Hematopoietic multipotent progenitor cell treated with erythropoietin and hydrocortisone succinate and interleukin-3 and kit ligand, for 4 days (in vitro differentiated cells): ENCODE results near the gene ETV1.

Experiments
- DNase-seq: peaks from one replicate; pipeline ENCODE4 v3.0.0-alpha.2; 2015

ETV1 gene

DNA sequence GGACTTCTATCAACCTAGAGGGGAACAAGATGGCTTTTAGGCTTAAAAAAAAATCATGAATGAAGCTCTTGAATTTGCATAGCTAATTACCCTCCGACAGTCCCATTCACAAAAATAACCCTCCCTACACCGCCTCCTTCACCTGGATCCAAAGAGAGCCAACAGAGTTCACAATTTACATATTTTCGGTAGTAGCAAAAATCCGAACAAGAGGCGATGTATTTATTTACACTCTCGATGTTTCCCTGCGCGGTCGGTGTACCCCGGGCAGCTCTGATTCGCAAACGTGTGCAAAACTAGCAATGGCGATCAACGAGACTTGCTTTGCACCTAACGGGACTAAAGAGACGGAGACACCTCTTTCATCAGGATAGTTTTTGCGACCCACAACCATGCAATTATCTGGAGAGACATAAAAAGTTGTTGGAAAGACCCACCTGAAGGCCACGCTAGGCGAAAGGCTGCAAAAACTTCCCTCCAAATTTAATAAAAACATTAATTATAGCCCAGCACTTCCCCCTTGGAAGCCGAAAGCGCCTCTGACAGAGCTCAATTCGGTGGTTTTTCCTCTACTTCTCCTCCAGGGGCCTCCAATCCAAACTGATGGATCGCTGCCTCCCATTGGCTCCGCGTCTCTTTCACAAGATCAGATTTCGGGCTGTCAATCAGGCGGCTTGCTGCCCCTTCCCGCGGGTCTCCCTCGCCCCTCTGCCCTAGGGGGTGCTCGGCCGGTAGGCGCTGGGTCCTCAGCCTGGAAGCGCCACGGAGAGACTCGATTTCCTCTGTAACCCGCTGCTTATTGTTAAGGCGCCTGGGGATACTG lies at the start of gene ETV1:
ETV1 (minus strand) TSS at position 541 of the 823 bp plus-strand sequence. CDS start 614 bp downstream, outside the sequence.
- peak; percentile 74 for DNase-seq

GRCh38 chr7:14024406-14024805 lies 34.9 kb upstream of the ETV1 start:
- no peak for DNase-seq

GRCh38 chr7:14023838-14024237 lies 34.4 kb upstream of the ETV1 start:
- DNase-seq, result no peak

DNA sequence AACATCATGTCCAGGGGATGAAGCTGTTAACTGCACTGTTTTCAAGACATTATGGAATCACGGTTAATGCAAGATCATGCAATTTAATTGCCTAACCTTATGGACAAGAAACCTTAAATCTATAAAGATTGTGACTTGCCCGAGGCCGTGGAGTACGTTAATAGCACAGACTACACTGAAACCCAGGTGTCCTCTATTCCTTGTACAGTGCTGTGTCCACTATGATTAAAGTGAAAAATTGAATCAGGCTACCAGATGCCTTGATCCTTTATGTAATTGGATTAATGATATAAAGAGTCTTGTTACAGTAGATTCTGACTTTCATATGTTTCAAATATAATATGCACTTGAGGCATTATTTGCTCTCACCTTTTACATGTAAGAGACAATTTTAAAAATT lies 33.9 kb upstream of the ETV1 start:
- DNase-seq, result no peak

GRCh38 chr7:14021069-14021468 lies 31.6 kb upstream of the ETV1 start:
- no peak for DNase-seq

DNA sequence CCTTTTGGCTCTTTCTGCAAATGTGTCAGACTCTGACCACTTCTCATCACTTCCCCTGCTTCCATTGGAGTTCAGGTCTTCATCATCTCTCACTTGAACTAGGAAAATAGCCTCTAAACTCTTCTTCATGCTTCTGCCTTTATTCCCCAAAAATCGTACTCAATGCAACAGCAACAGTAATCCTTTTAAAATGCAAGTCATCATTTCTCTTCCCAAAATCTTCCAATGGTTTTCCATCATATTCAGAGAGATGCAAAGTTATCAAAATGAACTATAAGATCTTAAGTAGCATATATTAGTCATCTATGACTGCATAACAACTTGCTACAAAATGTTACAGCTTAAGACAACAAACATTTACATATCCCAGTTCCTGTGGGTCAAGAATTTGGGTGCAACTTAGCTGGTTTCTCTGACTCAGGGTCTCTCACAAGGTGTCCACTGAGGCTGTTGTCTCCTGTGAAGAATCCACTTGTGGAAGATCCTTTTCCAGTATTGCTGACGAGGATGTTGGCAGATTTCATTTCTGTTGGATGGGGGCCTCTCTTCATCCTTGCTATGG lies 31.0 kb upstream of the ETV1 start:
- no peak for DNase-seq

DNA sequence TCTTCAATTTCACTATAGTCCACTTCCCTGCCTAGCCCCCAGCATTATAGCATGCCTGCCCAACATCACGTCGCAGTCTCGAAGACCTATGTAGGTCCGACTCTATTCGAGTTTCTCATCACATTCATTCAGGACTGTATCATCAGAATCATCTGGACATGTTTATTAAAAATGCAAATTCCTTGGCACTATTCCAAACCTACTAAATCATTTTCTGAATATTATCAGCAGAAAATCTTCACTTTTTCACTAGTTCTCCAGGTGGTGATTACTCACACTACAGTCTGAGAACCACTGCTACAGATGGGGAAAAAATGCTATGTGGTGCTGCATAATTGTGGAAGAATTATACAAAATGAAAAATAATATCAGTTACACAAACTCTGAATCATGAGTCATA lies 29.3 kb upstream of the ETV1 start:
- no peak for DNase-seq

- no peak for DNase-seq
These were observed 27.5 kb upstream of the ETV1 start for GRCh38 chr7:14016950-14017349.

- no peak for DNase-seq
These were observed 24.4 kb upstream of the ETV1 start for GRCh38 chr7:14013898-14014297.

- DNase-seq, result no peak
These were observed 20.3 kb upstream of the ETV1 start for GRCh38 chr7:14009453-14010418.

DNA sequence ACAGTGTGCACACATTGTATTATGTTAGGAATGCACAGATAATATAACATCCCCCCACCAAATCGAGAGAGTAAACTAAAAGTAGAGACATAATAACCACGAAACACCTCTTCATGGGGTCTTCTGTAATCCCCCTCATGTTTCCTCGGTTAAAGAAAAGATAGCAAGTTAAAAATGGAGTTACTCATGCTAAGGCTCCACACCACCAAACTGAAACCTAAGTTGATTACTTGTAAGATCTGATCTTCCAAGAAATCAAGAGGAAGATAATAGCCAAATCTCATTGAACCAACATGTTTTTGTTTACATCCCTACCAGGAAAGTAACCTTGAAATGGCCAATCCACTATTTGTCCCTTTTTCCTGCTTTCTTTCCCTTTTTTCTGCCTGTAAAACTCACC lies 11.7 kb upstream of the ETV1 start:
- DNase-seq, result no peak

GRCh38 chr7:14000247-14000646 lies 10.8 kb upstream of the ETV1 start:
- no peak for DNase-seq

GRCh38 chr7:13998866-13999265 lies 9.4 kb upstream of the ETV1 start:
- DNase-seq, result no peak

GRCh38 chr7:13992596-13992964 lies 3.1 kb upstream of the ETV1 start:
- no peak for DNase-seq

GRCh38 chr7:13991791-13992595 lies 2.5 kb upstream of the ETV1 start:
- DNase-seq, result no peak

DNA sequence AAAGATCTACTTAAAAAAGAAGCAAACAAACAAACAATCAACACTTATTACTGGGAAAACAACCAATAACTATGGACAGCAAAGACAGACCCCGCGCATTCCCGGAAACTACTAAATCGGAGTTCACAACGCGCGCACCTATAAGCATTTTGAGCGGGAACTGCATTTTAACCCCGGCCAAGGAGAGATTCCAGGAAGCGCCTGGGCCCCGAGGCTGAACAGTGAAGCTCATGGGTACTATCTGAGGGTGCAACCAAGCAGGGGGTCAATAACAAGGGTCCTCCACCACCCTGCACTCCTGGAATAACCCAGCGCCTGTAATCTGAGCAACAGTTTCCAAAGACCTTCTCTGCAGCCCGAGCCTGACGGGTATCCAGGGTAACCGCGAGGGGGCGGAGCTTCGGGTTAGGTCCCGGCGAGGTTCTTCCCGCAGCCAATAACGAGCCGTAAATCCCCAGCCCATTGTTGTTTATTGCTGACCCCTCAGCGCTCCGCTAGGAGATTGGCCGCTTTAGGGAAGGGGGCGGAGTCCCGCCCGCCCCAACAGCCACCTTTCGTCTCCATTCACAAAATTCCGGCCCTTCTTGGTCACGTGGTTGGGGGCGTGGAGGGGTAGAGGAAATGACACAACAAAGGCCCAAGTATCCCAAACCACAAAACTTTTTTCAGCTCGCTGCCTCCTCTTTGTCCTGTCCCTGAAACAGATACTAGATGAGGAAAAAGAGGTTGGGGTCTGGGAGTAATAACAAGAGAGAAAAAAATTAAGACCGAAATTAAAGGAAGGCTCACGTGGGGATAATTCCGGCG lies 1.7 kb upstream of the ETV1 start:
- peak; percentile 96 for DNase-seq

GRCh38 chr7:13990319-13990983 lies 985 bp upstream of the ETV1 start:
- peak; percentile 65 for DNase-seq

DNA sequence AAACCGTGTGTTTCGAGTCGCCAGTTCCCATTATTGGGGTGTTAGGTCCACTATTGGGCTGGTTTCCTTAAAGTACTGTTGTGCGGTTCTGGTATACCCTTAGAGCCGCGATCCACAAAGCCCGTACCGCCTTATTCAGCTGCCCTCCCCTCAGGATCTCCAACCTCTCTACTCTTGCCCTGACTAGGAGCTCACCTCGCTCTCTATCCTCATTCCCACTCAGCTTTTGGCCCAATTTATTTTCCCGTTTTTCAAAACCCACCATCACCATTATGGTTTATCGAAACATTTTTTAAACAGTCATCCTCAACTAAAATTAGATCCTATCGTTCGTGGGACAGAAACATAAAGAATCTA lies 461 bp upstream of the ETV1 start:
- no peak for DNase-seq

DNA sequence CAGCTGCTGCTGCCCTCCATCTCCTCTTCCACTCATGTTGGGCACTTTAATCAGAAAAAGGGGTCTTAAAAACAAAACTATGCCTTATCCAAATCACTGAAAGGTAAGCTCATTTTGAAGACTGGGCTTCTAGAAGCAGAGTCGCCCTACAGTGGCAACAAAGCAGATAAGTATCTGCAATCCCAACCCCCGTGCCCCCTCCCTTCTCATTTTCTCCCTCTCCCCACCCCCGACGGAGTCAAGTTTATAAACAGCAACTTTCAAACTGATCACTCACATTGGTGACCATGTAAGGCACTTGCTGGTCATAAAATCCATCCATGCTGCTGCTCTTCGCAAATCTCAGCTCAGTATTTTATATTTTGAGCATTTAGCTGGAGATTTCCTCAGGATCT lies 738 bp downstream of the ETV1 start:
- DNase-seq, result no peak

DNA sequence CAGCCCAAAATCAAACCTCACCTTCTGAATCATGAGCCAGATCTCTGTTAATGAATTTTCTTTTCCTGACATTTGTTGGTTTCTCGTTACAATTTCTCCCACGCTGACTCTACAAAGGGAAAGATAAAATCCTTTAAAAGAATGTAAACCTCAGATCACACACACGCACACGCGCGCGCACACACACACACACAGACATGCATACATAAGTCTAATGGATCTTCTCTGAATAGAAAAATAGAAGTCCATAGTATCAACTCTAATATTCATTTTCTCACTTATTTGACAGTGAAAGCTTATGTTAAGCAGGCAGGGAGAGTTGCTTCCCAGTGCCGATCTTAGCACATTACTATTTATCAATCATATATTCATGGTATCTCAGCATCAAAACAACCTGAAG lies 1.4 kb downstream of the ETV1 start:
- no peak for DNase-seq

DNA sequence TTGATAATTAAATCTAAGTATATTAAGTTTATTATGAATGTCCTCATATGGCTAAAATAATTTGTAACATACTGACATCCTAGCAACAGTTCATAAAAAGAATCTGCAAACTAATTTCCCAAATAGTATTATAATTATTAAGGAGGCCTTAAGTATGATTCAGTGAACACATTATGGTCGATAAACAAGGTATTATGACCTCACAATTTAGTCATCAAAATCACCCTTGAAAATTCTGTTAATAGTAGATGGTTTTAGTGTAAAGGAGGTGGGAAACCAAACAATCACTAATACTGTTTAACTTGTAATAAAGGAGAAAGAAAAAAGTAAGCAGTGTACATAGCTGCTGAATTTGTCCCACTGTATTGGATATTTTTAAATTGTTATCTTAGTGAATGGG lies 2.1 kb downstream of the ETV1 start:
- DNase-seq, result no peak
